Measurements from ENCODE around the gene MPO. TPM values are rescaled to one million over a fixed set of nuclear protein-coding genes. Genes with fewer than 3 reads are reported as not detected.

Gene MPO
- total RNA-seq, 1 experiment from 2014 or later = not detected

DNA sequence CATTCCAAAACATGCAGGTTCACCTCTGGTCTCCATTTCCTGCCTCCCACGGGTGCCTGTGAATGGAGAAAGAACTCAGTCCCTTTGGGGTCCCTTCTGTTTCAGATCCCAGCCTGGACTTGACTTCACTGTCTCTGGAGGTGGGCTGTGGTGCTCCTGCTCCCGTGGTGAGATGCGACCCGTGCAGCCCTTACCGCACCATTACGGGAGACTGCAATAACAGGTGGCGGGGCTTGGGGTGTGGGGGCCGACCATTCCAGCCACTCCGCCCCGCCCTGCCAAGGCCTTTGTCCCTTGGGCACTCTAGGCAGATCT, 31.8 kb downstream of the MPO start:
- WGBS (ENCODE audit: extremely low coverage, insufficient read length, low lambda C conversion rate) = no CpG with 5 or more reads among the region's 10 CpGs
- Mint-ChIP-seq H3K4me3 (peak overlapping the region in 1 of 2 experiments; percentile 59; a peak in 3 of 5 replicates), H3K27me3 (ENCODE audit: low read depth) (peaks cover 99% of the 10 kb centered on the region), H3K4me1 (peaks cover 11 to 13% of the 10 kb centered on the region in 2 experiments), H3K27ac (no peak overlapping the region), H3K9me3 (peaks cover 9% of the 10 kb centered on the region in 2 experiments), H3K36me3 (ENCODE audit: insufficient read depth in 1 of 3, low read depth in 3 of 3) (peaks cover 0 to 6% (median 6%) of the 10 kb centered on the region in 3 experiments; a peak in 4 of 7 replicates)
- no peaks in the 10 kb centered on the region for H3K79me1 ChIP-seq (ENCODE audit: insufficient read depth, low read depth, low read length, poor library complexity, severe bottlenecking)
- no peak overlapping the region for H3K27ac ChIP-seq (ENCODE audit: insufficient read length, low read depth, low read length)
- TF ChIP-seq CTCF (conservative IDR thresholded peaks at IDR 0.05) = no peak
- H2AK5ac ChIP-seq (ENCODE audit: insufficient read length, low read length) = no peak overlapping the region
- no peak overlapping the region for H4K5ac ChIP-seq (ENCODE audit: insufficient read length, low read depth, low read length)
- no peak overlapping the region for H3K18ac ChIP-seq (ENCODE audit: insufficient read length, low read depth, low read length)
- peaks cover 38% of the 10 kb centered on the region for H3K27me3 ChIP-seq (ENCODE audit: insufficient read depth, low read length)
- no peak overlapping the region for H3K23ac ChIP-seq (ENCODE audit: insufficient read length, low read depth, low read length)
- no peak for DNase-seq
- no peak overlapping the region for H4K91ac ChIP-seq (ENCODE audit: insufficient read length, low read depth, low read length)
- no peaks in the 10 kb centered on the region; the same call in 1 of the 2 replicates for H3K4me1 ChIP-seq (ENCODE audit: insufficient read depth, low read length)
- no peak overlapping the region for H2AFZ ChIP-seq (ENCODE audit: low read length)
- H3K4ac ChIP-seq (ENCODE audit: low read depth, low read length) = no peak overlapping the region
- H3T11ph ChIP-seq (ENCODE audit: low read length) = no peak overlapping the region
- H2BK120ac ChIP-seq (ENCODE audit: low read depth, low read length, poor library complexity, severe bottlenecking) = no peak overlapping the region
- H3K4me2 ChIP-seq (ENCODE audit: insufficient read depth, insufficient read length, low read length) = peak overlapping the region; percentile 10
- H2BK15ac ChIP-seq (ENCODE audit: low read depth, low read length) = no peak overlapping the region
- no peak overlapping the region for H3K9ac ChIP-seq (ENCODE audit: extremely low read depth, insufficient read length, low read length)
- no peak overlapping the region for H4K8ac ChIP-seq (replicated peaks; ENCODE audit: insufficient read length, low read depth, low read length)
- H2BK20ac ChIP-seq (ENCODE audit: low read depth, low read length, poor library complexity, severe bottlenecking) = no peak overlapping the region
- H2BK12ac ChIP-seq (ENCODE audit: insufficient read length, low read depth, low read length) = no peak overlapping the region
- H3K14ac ChIP-seq (ENCODE audit: insufficient read depth, low read length) = no peak overlapping the region
- peaks cover 8% of the 10 kb centered on the region for H3K23me2 ChIP-seq (ENCODE audit: insufficient read length, low read depth, low read length, poor library complexity, severe bottlenecking)
- H3K79me2 ChIP-seq (ENCODE audit: insufficient read depth, low read length) = no peaks in the 10 kb centered on the region
- no peak overlapping the region for H3K56ac ChIP-seq (ENCODE audit: insufficient read length, low read depth, low read length)
- H4K20me1 ChIP-seq (ENCODE audit: control insufficient read depth, insufficient read depth, insufficient read length) = no peaks in the 10 kb centered on the region
- H2BK5ac ChIP-seq (ENCODE audit: insufficient read length, low read length) = no peak overlapping the region
- peaks cover 8% of the 10 kb centered on the region for H3K9me3 ChIP-seq (ENCODE audit: control insufficient read depth, low read depth, low read length)
